HEK293T (cell line): ENCODE measurements around the gene FUT2.

Experiments used
- CTCF ChIA-PET: fragments of 350-600 bp; formaldehyde crosslinking; extraction: SDS; loops from one replicate; lab custom pipeline; 2021; ENCODE audit warnings: antibody characterized with exemption, inconsistent platforms; lab: Yijun Ruan, JAX
- POLR2A ChIA-PET: fragments of 350-600 bp; formaldehyde crosslinking; extraction: SDS; loops from one replicate; lab custom pipeline; 2020; ENCODE audit warnings: antibody characterized with exemption, inconsistent platforms; lab: Yijun Ruan, JAX
- DNase-seq: peaks from one replicate; pipeline ENCODE4 v3.0.0; 2012; ENCODE audit warnings: mixed read lengths; ENCODE audit errors: extremely low spot score
- ARNT ChIP-seq: fragments of 450-650 bp; IDR thresholded peaks from 2 replicates; pipeline ENCODE4 v1.6.1; 2017; ENCODE audit warnings: mild to moderate bottlenecking
- BHLHE40 ChIP-seq: fragments of 450-650 bp; IDR thresholded peaks from 2 replicates; pipeline ENCODE4 v1.6.1; 2016; ENCODE audit warnings: mild to moderate bottlenecking, moderate library complexity, borderline replicate concordance
- CTBP1 ChIP-seq: fragments of 450-650 bp; IDR thresholded peaks from 2 replicates; pipeline ENCODE4 v1.6.1; 2016; ENCODE audit warnings: borderline replicate concordance
- ELF4 ChIP-seq: fragments of 450-650 bp; IDR thresholded peaks from 2 replicates; pipeline ENCODE4 v1.6.1; 2017; ENCODE audit warnings: antibody characterized with exemption
- FOXA1 ChIP-seq: fragments of 450-650 bp; IDR thresholded peaks from 2 replicates; pipeline ENCODE4 v1.6.1; 2016; ENCODE audit warnings: mild to moderate bottlenecking
- FOXK2 ChIP-seq: fragments of 450-650 bp; IDR thresholded peaks from 2 replicates; pipeline ENCODE4 v1.6.1; 2016; ENCODE audit warnings: mild to moderate bottlenecking
- FOXM1 ChIP-seq: fragments of 450-650 bp; IDR thresholded peaks from 2 replicates; pipeline ENCODE4 v1.6.1; 2017; ENCODE audit warnings: mild to moderate bottlenecking, borderline replicate concordance
- HDGF ChIP-seq: fragments of 450-650 bp; IDR thresholded peaks from 2 replicates; pipeline ENCODE4 v1.6.1; 2017; ENCODE audit warnings: antibody characterized with exemption, borderline replicate concordance
- L3MBTL2 ChIP-seq: fragments of 450-650 bp; conservative IDR thresholded peaks from 2 replicates; pipeline ENCODE4 v1.6.1; 2016; ENCODE audit warnings: mild to moderate bottlenecking
- LEF1 ChIP-seq: fragments of 450-650 bp; IDR thresholded peaks from 2 replicates; pipeline ENCODE4 v1.6.1; 2017; ENCODE audit warnings: mild to moderate bottlenecking, borderline replicate concordance
- NFRKB ChIP-seq: fragments of 450-650 bp; IDR thresholded peaks from 2 replicates; pipeline ENCODE4 v1.6.1; 2016; ENCODE audit warnings: mild to moderate bottlenecking, moderate library complexity
- PKNOX1 ChIP-seq: fragments of 450-650 bp; IDR thresholded peaks from 2 replicates; pipeline ENCODE4 v1.6.1; 2016
- SP1 ChIP-seq: fragments of 450-650 bp; IDR thresholded peaks from 2 replicates; pipeline ENCODE4 v1.6.1; 2017
- SUZ12 ChIP-seq: fragments of 450-650 bp; IDR thresholded peaks from 2 replicates; pipeline ENCODE4 v1.6.1; 2016; ENCODE audit warnings: mild to moderate bottlenecking
- TARDBP ChIP-seq: fragments of 450-650 bp; IDR thresholded peaks from 2 replicates; pipeline ENCODE4 v1.6.1; 2016
- ZNF384 ChIP-seq: fragments of 450-650 bp; IDR thresholded peaks from 2 replicates; pipeline ENCODE4 v1.6.1; 2016

The FUT2 gene

DNA sequence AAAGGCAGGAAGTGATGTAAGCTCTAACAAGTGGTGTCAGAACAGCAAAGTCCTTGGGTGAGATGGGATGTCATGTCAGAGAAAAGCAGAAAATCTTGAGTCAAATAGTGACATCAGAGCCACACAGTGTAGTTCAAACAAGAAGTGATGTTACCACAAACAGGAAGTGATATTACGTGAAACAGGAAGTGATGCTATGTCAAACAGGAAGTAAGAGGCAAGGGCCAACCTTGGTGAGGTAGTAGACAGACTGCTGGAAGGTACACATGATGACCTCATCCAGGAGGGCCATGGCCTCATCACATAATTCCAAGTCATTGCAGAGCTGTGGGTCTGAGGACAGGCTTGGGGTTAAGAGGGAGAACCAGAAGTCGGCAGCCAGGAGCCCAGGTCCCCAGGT lies 30.8 kb downstream of the FUT2 start:
- DNase-seq: no peak
- ChIA-PET CTCF (no interaction called here), POLR2A (interaction anchor here (0.6 to 1.6 kb wide), 2 partner anchors 10 to 728 kb away, joined by 3 to 4 read pairs; no protein-coding TSS in a partner anchor)
- TF ChIP-seq HDGF (no peak), SP1 (no peak), ELF4 (no peak), ZNF384 (no peak), CTBP1 (no peak), FOXM1 (no peak), LEF1 (no peak), PKNOX1 (no peak), SUZ12 (no peak), L3MBTL2 (no peak), BHLHE40 (no peak), NFRKB (no peak), FOXA1 (no peak), FOXK2 (no peak), ARNT (no peak), TARDBP (no peak)

DNA sequence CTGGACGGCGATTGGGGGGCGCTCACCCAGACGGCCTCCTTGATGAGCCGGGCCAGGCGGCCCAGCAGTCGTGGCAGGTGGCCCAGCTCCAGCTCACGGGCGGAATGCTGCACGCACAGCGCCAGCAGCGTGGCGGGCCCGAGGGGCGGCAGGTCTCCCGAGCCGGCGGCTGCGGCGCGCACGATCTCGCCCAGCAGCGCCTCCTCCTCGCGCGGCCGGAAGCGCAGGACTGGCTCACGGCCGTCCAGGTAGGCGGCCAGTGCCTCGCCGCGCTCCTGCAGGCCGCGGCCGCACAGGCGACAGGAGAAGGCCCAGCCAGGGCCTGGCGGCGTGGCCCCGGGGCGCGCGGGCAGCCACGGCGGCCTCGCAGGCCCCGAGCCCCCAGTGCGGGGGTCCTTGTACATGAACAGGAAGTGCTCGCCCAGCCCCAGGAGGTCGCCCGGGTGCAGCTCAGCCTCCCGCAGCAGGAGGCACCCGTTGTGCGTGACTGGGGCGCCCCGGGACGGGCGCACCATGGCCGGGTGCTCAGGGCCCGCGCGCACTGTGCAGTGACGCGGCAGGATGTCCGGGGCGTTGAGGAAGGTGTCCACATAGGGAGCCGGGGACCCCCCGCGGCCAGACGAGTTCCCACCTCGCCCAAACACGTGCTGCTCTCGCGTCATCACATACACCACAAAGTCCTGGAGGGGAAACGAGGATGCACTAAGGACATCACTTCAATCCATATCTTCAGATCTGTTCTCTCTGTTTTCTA lies 33.3 kb downstream of the FUT2 start:
- ChIA-PET CTCF (no interaction called here), POLR2A (interaction anchor here (1.0 kb wide), 1 partner anchor 8 kb away, joined by 3 read pairs; no protein-coding TSS in a partner anchor)
- TF ChIP-seq FOXA1 (no peak), SP1 (no peak), FOXK2 (no peak), TARDBP (no peak), NFRKB (no peak), FOXM1 (no peak), ARNT (no peak)
- DNase-seq: no peak

GRCh38 chr19:48731452-48731851 lies 35.7 kb downstream of the FUT2 start:
- no peak for DNase-seq
- POLR2A ChIA-PET: no interaction called here
- CTCF ChIA-PET: no interaction called here
- TF ChIP-seq ELF4 (no peak), FOXM1 (no peak), PKNOX1 (no peak), NFRKB (no peak), SUZ12 (no peak), HDGF (no peak), FOXK2 (no peak), LEF1 (no peak), BHLHE40 (no peak), FOXA1 (no peak), ARNT (no peak), ZNF384 (no peak), CTBP1 (no peak), L3MBTL2 (no peak), SP1 (no peak), TARDBP (no peak)

GRCh38 chr19:48734625-48735024 lies 38.9 kb downstream of the FUT2 start:
- TF ChIP-seq L3MBTL2 (no peak), ARNT (no peak), SUZ12 (no peak), FOXK2 (no peak), SP1 (no peak), ZNF384 (no peak)
- POLR2A ChIA-PET: no interaction called here
- no peak for DNase-seq
- CTCF ChIA-PET: no interaction called here

DNA sequence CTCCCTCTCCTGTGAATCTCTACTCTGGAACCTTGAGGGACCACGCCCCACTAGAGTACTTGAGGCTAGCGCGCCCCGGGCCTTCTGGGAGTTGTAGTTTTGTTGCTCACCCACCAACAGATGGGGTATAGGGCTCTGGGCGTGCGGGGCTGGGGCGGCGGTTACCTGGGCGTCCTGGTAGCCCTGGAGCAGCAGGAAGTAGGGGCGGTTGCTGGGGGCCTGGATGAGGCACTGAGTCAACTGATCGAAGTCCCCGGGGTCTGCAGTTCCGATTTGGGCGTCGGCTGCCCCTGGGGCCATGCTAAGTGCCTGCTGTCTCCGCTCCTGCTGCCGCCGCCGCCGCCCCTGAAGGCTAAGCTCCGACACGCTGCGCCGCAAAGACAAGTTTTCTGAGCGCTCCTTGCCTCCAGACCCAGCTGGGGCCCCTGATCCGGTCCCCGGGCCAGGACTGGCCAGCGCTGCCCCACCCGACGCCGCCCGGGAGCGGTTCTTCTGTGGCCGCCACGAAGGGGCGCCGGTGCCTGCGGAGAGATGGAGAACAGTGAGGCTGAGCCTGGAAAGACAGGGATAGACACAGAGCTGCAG lies 39.4 kb downstream of the FUT2 start:
- no peak for TF ChIP-seq BHLHE40
- TF ChIP-seq FOXA1: no peak
- no peak for TF ChIP-seq TARDBP
- no peak for TF ChIP-seq SP1
- no peak for TF ChIP-seq FOXM1
- no peak for TF ChIP-seq FOXK2
- TF ChIP-seq ELF4: no peak
- TF ChIP-seq PKNOX1: no peak
- no peak for TF ChIP-seq HDGF
- TF ChIP-seq LEF1: no peak
- TF ChIP-seq SUZ12: no peak
- no peak for TF ChIP-seq CTBP1
- no peak for TF ChIP-seq NFRKB
- no peak for TF ChIP-seq ARNT
- TF ChIP-seq L3MBTL2: no peak
- no peak for DNase-seq
- ChIA-PET CTCF (no interaction called here), POLR2A (interaction anchor here (1.2 kb wide), 1 partner anchor 10 kb away, joined by 3 read pairs; no protein-coding TSS in a partner anchor)
